Fibroblast of lung (primary cell): Measurements from ENCODE around the gene SCIN.

Source experiments
- EZH2 ChIP-seq: IDR thresholded peaks from 2 replicates; pipeline ENCODE4 v1.5.1; 2012; ENCODE audit warnings: low read length, control low read depth, mild to moderate bottlenecking; ENCODE audit errors: missing control alignments
- TF ChIP-seq, protein P1 (sequence below), 2 donors: IDR thresholded peaks in 1 of 2; conservative IDR thresholded peaks in 1 of 2; 1 replicate in 1 of 2; 2 replicates in 1 of 2; pipeline ENCODE4 v1.5.1; 2011 to 2012; ENCODE audit warnings: low read length in 2 of 2, control low read depth in 1 of 2, inconsistent platforms in 1 of 2, low read depth in 1 of 2, mild to moderate bottlenecking in 1 of 2

DNA sequence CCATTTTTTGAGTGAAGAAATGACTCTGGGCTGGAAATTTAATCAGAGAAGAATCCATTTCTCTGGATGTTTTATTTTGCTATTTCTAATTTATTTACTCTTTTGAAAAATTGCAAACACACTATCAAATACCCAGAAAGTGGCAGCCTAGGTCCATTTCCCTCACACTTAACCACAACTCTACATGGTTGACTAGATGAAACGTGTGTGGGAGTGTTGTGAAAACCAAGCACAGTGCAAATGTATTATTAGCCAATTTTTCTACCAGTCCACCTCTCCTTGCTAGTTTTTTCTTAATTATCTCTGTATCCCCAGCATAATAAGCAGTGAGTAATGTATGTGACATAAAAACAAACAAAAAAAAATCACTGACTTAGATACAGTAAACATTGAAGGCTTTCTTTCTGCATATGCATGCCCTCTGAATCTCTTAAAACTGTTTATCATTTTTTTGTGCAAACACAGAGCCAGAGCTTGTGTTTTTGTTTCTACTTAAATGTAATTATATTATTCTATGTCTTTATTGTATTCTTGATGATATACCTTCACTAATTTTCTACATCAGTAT lies 30.9 kb downstream of the SCIN start:
- TF ChIP-seq, protein P1, sequence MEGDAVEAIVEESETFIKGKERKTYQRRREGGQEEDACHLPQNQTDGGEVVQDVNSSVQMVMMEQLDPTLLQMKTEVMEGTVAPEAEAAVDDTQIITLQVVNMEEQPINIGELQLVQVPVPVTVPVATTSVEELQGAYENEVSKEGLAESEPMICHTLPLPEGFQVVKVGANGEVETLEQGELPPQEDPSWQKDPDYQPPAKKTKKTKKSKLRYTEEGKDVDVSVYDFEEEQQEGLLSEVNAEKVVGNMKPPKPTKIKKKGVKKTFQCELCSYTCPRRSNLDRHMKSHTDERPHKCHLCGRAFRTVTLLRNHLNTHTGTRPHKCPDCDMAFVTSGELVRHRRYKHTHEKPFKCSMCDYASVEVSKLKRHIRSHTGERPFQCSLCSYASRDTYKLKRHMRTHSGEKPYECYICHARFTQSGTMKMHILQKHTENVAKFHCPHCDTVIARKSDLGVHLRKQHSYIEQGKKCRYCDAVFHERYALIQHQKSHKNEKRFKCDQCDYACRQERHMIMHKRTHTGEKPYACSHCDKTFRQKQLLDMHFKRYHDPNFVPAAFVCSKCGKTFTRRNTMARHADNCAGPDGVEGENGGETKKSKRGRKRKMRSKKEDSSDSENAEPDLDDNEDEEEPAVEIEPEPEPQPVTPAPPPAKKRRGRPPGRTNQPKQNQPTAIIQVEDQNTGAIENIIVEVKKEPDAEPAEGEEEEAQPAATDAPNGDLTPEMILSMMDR (conservative IDR thresholded peaks at IDR 0.05 in 1 of 2, IDR thresholded peaks at IDR 0.05 in 1 of 2; ENCODE audit: low read depth in 1 of 2, low read length in 2 of 2): no peak
- TF ChIP-seq EZH2: no peak
